Body of pancreas (tissue), 4 donors: ENCODE data around the gene UTF1.

ENCODE experiments used
- POLR2A ChIP-seq, 3 donors: fragments of 450-650 bp; IDR thresholded peaks; one replicate each; pipeline ENCODE4 v1.6.1; 2016; ENCODE audit warnings: antibody characterized with exemption in 3 of 3, mild to moderate bottlenecking in 2 of 3
- TF ChIP-seq, protein P1 (sequence below), 7 experiments: fragments of 450-650 bp in 4 of 7; fragments of 200-600 bp in 3 of 7; sonication (generic) in 3 of 7; IDR thresholded peaks; one replicate each; pipeline ENCODE4 v1.5.1; 2016 to 2019; ENCODE audit warnings: antibody characterized with exemption in 7 of 7

DNA sequence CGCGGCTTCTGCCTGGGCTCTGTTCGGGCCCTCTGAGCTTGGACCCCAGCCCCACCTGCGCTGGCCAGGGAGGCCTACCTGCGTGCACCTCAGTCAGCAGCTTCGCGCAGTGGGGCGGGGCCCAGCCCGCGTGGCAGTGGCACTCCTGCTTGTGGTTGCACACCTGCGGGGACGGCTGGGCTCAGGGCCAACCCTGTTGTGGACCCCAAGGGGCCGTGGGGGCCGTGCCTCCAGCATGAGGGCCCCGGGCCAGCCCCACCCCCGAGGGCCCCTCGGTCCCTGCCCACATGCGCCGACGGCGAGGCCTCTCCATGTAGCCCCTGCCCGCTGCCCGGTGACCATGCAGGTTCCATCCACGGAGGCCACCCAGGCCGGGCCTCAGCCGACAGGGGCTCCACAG, 39.4 kb downstream of the UTF1 start:
- TF ChIP-seq, protein P1, sequence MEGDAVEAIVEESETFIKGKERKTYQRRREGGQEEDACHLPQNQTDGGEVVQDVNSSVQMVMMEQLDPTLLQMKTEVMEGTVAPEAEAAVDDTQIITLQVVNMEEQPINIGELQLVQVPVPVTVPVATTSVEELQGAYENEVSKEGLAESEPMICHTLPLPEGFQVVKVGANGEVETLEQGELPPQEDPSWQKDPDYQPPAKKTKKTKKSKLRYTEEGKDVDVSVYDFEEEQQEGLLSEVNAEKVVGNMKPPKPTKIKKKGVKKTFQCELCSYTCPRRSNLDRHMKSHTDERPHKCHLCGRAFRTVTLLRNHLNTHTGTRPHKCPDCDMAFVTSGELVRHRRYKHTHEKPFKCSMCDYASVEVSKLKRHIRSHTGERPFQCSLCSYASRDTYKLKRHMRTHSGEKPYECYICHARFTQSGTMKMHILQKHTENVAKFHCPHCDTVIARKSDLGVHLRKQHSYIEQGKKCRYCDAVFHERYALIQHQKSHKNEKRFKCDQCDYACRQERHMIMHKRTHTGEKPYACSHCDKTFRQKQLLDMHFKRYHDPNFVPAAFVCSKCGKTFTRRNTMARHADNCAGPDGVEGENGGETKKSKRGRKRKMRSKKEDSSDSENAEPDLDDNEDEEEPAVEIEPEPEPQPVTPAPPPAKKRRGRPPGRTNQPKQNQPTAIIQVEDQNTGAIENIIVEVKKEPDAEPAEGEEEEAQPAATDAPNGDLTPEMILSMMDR (IDR thresholded peaks at IDR 0.05): no peak
- TF ChIP-seq POLR2A (IDR thresholded peaks at IDR 0.05): no peak
